ENCODE measurements around the gene KIZ.

Gene KIZ

DNA sequence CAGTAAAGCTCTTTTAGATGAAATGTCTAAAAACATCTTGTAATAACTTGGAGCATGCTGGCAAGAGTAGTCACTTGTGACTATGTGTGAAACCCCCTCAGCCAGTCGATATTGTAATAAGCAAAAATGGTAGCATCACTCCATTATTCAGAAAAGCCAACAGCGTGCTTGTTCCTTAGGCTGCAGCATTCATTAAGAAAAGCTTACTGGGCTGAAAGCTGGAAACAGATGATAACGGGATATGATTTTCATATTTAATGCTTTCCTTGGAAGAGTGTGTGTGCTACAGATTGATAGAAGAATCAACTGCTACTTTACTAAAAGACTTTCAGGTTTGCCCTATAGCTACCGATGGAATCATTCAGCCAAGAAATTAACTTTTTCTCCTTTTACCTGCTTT is 20.3 kb downstream of the KIZ start:
- in situ Hi-C loops (cut with MboI; ENCODE audit: low pct_unique_long_range_greater_than_20kb, low sequenced_read_pairs, unreplicated experiment): no loop called here
- TF ChIP-seq, protein P1, sequence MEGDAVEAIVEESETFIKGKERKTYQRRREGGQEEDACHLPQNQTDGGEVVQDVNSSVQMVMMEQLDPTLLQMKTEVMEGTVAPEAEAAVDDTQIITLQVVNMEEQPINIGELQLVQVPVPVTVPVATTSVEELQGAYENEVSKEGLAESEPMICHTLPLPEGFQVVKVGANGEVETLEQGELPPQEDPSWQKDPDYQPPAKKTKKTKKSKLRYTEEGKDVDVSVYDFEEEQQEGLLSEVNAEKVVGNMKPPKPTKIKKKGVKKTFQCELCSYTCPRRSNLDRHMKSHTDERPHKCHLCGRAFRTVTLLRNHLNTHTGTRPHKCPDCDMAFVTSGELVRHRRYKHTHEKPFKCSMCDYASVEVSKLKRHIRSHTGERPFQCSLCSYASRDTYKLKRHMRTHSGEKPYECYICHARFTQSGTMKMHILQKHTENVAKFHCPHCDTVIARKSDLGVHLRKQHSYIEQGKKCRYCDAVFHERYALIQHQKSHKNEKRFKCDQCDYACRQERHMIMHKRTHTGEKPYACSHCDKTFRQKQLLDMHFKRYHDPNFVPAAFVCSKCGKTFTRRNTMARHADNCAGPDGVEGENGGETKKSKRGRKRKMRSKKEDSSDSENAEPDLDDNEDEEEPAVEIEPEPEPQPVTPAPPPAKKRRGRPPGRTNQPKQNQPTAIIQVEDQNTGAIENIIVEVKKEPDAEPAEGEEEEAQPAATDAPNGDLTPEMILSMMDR (IDR thresholded peaks at IDR 0.05; ENCODE audit: extremely low read depth, insufficient read depth, missing control alignments): no peak
- no peak for DNase-seq (ENCODE audit: low spot score)

DNA sequence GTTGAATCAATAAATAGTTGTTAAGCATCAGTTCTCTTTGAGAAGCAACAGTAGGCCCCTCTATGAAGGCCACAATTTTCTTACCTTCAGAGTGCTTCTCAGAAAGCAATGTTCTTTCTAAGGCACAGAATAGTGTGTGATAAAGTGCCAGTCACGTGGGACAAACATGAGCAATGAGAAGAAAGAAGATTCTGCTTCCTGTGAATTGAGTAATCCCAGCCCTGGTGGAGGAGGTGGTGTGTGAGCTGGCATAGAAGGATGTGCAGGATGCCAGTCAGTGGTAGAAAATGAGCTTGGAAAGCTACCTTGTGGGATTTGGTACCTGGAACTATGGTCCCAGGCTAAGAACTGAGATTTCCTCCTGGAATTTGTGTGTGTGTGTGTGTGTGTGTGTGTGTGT is 21.7 kb downstream of the KIZ start:
- TF ChIP-seq, protein P1 (IDR thresholded peaks at IDR 0.05; ENCODE audit: extremely low read depth, insufficient read depth, missing control alignments): no peak
- in situ Hi-C loops (cut with MboI; ENCODE audit: low pct_unique_long_range_greater_than_20kb, low sequenced_read_pairs, unreplicated experiment): no loop called here
- no peak for DNase-seq (ENCODE audit: low spot score)

DNA sequence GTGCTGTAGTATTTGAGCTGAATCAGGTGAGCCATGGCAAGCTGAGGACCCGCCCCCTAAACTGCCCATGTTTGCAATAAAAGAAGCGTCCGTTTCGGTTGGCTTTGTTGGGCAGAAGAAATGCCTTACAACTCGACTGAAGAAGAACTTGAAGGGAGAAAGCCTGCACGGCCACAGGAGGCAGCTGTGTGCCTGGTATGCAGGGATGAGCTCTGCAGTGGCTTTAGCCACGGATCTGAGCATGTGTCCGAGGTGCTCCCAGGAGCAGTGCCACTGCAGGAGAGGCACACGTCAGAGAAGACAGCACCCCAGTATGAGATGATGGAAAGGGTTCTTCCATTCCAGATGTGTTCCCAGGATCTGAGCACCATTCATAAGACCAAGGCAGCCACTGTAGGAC is 23.5 kb downstream of the KIZ start:
- no peak for DNase-seq (ENCODE audit: low spot score)
- in situ Hi-C loops (cut with MboI; ENCODE audit: low pct_unique_long_range_greater_than_20kb, low sequenced_read_pairs, unreplicated experiment): no loop called here
- TF ChIP-seq, protein P1 (IDR thresholded peaks at IDR 0.05; ENCODE audit: extremely low read depth, insufficient read depth, missing control alignments): no peak

DNA sequence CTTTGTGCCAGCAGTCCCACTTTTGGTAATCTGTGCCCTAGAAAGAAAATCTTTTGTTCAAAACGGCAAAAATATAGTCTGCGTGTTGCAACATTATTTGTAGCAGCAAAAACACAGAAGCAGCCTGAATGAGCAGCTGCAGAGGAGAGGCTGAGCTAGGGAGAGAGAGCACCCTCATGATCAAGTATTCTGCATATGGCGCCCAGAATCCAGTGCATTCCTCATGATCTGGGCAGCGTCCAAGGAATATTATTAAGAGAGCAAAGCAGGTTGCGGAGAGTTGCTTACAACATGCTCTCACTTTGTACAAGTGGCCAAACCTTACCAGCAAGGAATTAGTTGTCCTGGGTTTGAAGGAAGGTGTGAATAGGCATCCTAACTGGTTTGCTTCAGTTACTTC is 25.9 kb downstream of the KIZ start:
- in situ Hi-C loops (cut with MboI; ENCODE audit: low pct_unique_long_range_greater_than_20kb, low sequenced_read_pairs, unreplicated experiment): no loop called here

DNA sequence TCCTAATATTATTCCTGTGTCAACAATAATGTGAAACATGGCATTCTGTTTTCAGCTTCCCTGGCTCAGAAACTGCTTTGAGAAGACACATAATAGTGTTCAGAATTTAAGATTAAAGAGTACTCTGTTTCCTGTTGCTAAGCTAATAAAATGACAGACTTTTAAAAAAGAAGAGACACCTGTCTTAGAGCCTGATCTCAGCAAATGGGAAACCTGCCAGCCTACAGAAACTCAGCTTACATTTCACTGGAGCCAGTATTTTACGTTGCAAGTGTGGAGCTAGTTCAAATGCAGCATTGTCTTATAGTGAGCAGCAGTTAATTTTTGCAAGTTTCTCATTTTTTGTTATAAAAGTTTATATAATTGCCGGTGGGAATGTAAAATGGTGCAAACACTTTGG is 28.8 kb downstream of the KIZ start:
- in situ Hi-C loops (cut with MboI; ENCODE audit: low pct_unique_long_range_greater_than_20kb, low sequenced_read_pairs, unreplicated experiment): no loop called here
- DNase-seq (ENCODE audit: low spot score): no peak
- TF ChIP-seq, protein P1 (IDR thresholded peaks at IDR 0.05; ENCODE audit: extremely low read depth, insufficient read depth, missing control alignments): no peak

More for the DNA sequence above, 25.9 kb downstream of the KIZ start:
- DNase-seq (ENCODE audit: low spot score): no peak
- TF ChIP-seq, protein P1 (IDR thresholded peaks at IDR 0.05; ENCODE audit: extremely low read depth, insufficient read depth, missing control alignments): no peak

DNA sequence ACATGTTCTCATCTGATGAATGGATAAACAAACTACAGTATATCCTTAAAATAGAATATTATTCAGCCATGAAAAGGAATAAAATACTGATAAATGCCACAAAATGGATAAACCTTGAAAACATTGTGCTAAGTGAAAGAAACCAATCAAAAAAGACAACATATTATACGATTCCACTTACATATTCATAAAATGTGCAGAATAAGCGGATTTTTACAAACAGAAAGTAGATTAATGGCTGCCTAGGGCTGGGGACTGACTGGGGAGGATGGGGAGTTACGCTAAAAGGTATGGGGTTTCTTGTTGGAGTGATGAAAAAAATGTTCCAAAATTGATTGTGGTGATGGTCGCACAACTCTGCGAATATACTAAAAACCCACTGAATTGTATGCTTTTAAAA is 29.4 kb downstream of the KIZ start:
- in situ Hi-C loops (cut with MboI; ENCODE audit: low pct_unique_long_range_greater_than_20kb, low sequenced_read_pairs, unreplicated experiment): no loop called here
- TF ChIP-seq, protein P1 (IDR thresholded peaks at IDR 0.05; ENCODE audit: extremely low read depth, insufficient read depth, missing control alignments): no peak
- DNase-seq (ENCODE audit: low spot score): no peak

DNA sequence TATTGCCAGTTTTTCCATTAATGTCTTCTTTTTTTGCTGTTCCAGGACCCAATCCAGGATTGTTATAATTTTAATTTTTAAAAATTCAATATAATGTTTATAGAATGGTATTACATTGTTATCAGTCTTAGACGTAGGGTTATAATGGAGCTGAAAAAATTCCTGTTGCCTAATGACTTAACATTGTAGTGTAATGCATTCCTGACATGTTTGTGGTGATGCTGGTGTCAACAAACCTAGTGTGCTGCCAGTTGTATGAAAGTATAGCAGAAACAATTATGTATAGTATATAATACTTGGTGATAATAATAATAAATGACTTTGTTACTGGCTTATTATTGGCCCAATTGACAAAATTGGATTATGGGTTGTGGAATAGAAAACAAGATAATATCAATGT is 30.4 kb downstream of the KIZ start:
- TF ChIP-seq, protein P1 (IDR thresholded peaks at IDR 0.05; ENCODE audit: extremely low read depth, insufficient read depth, missing control alignments): no peak
- DNase-seq (ENCODE audit: low spot score): no peak
- in situ Hi-C loops (cut with MboI; ENCODE audit: low pct_unique_long_range_greater_than_20kb, low sequenced_read_pairs, unreplicated experiment): no loop called here

All from GM13977 (cell line).